ENCODE measurements around the gene SEMA3D.

DNA sequence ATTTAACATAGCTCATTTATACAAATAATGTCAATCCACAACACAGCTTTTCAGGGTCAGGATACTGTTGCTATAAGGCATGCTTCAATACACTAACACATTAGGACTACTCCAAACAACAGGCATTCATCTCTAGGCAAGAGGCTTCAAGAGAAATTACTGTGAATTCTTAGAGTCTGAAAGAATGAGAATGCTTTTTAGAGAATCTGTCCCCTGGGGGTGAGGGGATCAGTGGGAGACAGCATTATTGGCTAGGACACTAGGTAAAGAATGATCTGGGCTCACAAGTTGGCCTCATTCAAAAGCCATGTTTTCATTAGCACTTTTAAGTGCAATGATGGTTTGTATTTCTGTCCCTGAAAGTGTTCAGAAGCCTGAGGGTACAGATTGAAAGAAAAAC is 132.6 kb downstream of the SEMA3D start:
- TF ChIP-seq CTCF (conservative IDR thresholded peaks at IDR 0.05; ENCODE audit: low read depth in 2 of 2) = no peak
- no peak for TF ChIP-seq STAT1 (IDR thresholded peaks at IDR 0.05; ENCODE audit: unreplicated experiment)
- TF ChIP-seq JUNB (IDR thresholded peaks at IDR 0.05; ENCODE audit: unreplicated experiment) = no peak
- no peak for TF ChIP-seq CREB1 (CRISPR knock-in tag; IDR thresholded peaks at IDR 0.05; ENCODE audit: low read depth)
- TF ChIP-seq POLR2AphosphoS5 (IDR thresholded peaks at IDR 0.05; ENCODE audit: low read depth) = no peak
- no peak for TF ChIP-seq ETS1 (IDR thresholded peaks at IDR 0.05)
- TF ChIP-seq EZH2 (IDR thresholded peaks at IDR 0.05; ENCODE audit: low read depth, unreplicated experiment) = no peak
- TF ChIP-seq ZNF331 (CRISPR knock-in tag; IDR thresholded peaks at IDR 0.05; ENCODE audit: low read depth) = no peak
- TF ChIP-seq REST (IDR thresholded peaks at IDR 0.05; ENCODE audit: unreplicated experiment) = no peak

All from GM23338 (cell line).